Activated CD4-positive, alpha-beta T cell treated with anti-CD3 and anti-CD28 coated beads, Interleukin-2, amount 10 ng/mL, durations not matched to agents 24 days and 14 days (primary cell): ENCODE data around the gene CTSG. TPM values are rescaled to one million over a fixed set of nuclear protein-coding genes. Genes with fewer than 3 reads are reported as not detected.
"Not testable (repeated sequence)": the region's sequence is repeated elsewhere in the genome, so short reads cannot be mapped to it uniquely, and the experiment has no call there.

ENCODE experiments used
- DNase-seq: peaks from one replicate; pipeline ENCODE4 v3.0.0; 2022
- H3K27ac Mint-ChIP-seq: one replicate; pipeline ENCODE4 v1.8.0; 2022; ENCODE audit warnings: mild to moderate bottlenecking, mixed read lengths
- H3K27me3 Mint-ChIP-seq: one replicate; pipeline ENCODE4 v1.8.0; 2022; ENCODE audit warnings: mixed read lengths
- H3K36me3 Mint-ChIP-seq: one replicate; pipeline ENCODE4 v1.8.0; 2022; ENCODE audit warnings: low read depth, mild to moderate bottlenecking, mixed read lengths
- H3K4me1 Mint-ChIP-seq: one replicate; pipeline ENCODE4 v1.8.0; 2021; ENCODE audit warnings: mixed read lengths
- H3K4me3 Mint-ChIP-seq: one replicate; pipeline ENCODE4 v1.8.0; 2022; ENCODE audit warnings: mild to moderate bottlenecking, moderate library complexity, mixed read lengths
- H3K9me3 Mint-ChIP-seq: one replicate; pipeline ENCODE4 v1.8.0; 2021; ENCODE audit warnings: mixed read lengths
- intact Hi-C: fragments of 100-400 bp; cut with micrococcal nuclease; formaldehyde crosslinking; loops from one replicate; pipeline ENCODE4 v1.15.1; 2023
- total RNA-seq: library from RNA; stranded (reverse); gene quantifications from 2 replicates; pipeline ENCODE4 v1.2.3, GENCODE V29; 2022

The CTSG gene, protein sequence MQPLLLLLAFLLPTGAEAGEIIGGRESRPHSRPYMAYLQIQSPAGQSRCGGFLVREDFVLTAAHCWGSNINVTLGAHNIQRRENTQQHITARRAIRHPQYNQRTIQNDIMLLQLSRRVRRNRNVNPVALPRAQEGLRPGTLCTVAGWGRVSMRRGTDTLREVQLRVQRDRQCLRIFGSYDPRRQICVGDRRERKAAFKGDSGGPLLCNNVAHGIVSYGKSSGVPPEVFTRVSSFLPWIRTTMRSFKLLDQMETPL
- total RNA-seq = not detected in 2 replicates

DNA sequence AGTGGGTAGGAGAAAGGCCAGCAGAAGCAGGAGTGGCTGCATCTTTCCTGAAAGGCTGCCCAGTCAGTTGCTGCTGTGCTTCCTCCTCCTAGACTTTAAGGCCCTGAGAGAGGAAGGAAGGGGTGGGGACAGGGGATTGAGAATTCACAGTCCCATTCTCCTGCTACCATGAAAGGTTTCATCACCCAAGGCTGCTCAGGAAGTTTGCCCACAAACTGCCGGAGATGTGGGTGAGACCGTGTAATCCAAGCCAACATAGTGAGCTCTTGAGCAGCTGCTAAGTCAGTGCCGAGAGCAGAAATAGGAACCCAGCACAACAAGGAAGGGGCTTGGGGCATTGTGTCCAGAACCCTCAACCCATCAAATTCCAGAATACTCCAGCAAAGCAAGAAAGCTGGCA is at the start of gene CTSG:
CTSG (minus strand) TSS at position 69 of the 400 bp plus-strand sequence; CDS start at position 42, 27 bp downstream.
- Mint-ChIP-seq H3K4me3 (no peak within 1 kb of the TSS), H3K9me3 (no peaks in the 10 kb centered on the region), H3K27me3 (peaks cover 11% of the 10 kb centered on the region), H3K27ac (no peak within 1 kb of the TSS), H3K36me3 (no peaks in the 10 kb centered on the region), H3K4me1 (peaks cover 4% of the 10 kb centered on the region)
- no peak for DNase-seq
- intact Hi-C loops = no loop called here

DNA sequence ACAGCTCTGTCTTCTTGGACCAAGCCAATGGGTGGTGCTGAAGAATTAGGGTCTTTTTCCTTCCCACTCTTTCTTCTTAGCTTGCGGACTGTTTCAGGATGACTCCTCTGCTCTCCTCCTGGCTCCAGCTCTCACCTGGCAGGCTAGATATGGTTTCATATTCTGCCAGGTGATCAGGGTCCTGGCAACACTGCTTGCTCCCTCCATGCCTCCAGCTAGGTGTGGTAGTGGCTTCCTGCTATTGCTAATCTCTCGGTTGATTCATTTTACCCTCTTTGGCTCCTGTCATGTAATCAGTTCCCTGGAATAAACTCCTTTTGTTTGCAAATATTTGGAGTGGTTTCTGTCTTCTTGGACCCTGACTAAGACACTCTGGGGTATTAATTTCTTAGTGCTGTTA is 37.7 kb upstream of the CTSG start:
- Mint-ChIP-seq H3K4me1 (peaks cover 45% of the 10 kb centered on the region), H3K4me3 (no peak overlapping the region)

DNA sequence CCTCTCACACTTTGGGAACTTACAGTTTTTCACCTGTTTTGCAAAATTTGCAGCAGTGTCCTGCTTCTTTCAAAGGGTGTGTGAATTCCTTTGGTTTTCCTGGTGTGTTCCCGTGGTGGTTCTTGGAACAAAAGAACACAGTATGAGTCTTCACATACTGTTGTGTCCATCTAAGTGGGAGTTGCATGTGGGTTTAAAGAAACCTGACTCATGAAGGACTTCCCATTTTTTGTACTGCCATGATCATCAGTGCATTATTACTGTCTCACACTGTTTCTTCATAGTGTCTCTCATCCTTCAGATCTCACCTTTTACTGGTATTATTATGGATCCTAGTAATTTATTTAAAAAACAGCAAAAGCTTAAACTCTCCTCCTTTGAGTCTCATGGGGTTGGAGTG is 37.2 kb upstream of the CTSG start:
- Mint-ChIP-seq H3K27ac (peak overlapping the region; percentile 51), H3K27me3 (no peaks in the 10 kb centered on the region), H3K4me3 (no peak overlapping the region), H3K36me3 (no peaks in the 10 kb centered on the region), H3K4me1 (peaks cover 50% of the 10 kb centered on the region), H3K9me3 (peaks cover 6% of the 10 kb centered on the region)
- DNase-seq = no peak
- intact Hi-C loops = no loop called here

More for the DNA sequence above, 37.7 kb upstream of the CTSG start:
- H3K9me3 Mint-ChIP-seq = peaks cover 11% of the 10 kb centered on the region
- DNase-seq = no peak
- peaks cover 2% of the 10 kb centered on the region for H3K36me3 Mint-ChIP-seq
- no peak overlapping the region for H3K27ac Mint-ChIP-seq
- H3K27me3 Mint-ChIP-seq = peaks cover 1% of the 10 kb centered on the region
- intact Hi-C loops = no loop called here

DNA sequence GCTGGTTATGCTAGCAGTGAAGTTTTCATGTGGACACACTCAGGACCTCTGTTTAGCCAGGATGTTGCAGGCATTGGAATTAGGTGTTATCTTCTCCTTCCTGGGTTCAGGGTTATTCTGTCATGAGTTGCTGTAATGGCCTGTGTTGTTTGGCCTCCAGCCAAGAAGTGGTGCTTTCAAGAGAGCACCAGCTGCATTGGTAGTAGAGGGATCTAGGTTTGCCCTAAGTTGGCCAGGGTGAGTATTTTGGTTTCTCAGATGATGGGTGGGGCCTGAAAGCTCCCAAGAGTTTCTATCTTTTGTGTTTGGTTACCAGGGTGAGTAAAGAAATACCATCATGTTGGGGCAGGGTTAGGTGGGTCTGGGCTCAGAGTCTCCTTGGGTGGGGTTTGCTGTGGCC is 36.1 kb upstream of the CTSG start:
- Mint-ChIP-seq H3K4me3 (no peak overlapping the region), H3K4me1 (peaks cover 61% of the 10 kb centered on the region), H3K27me3 (no peaks in the 10 kb centered on the region), H3K36me3 (peaks cover 2% of the 10 kb centered on the region), H3K9me3 (peaks cover 3% of the 10 kb centered on the region), H3K27ac (no peak overlapping the region)
- peak; percentile 55 for DNase-seq
- intact Hi-C loops = no loop called here

DNA sequence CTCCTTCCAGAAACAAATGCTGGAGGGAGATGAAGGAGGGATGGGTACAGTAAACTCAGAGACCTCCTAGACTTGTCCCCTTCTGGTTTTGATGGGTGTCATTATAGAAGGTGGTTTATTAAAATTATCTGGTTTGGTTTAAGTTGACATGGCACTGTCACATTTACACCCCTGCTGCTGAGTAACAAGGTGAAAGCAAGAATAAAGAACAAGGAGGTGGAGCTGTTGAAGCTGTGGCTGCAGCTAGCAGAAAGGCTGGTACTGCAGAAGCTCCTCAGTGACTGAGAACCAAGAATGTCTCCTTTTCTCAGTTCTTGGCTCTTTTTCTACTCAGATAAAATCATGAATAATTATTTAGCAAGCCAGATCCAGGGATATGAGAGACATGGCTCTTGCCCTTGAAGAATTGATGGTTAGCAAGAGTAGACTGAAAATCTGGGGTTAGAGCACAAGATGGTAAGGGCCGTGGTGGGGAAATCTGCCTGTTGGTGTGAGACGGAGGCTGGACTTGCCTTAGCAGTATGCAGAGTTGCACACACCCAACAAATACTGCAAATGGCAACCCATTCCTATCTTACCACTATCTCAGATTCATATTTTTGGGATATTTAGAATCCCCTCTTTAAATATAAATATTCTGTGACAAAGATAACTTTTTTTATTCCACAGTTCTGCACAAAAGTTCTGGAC is 33.8 kb upstream of the CTSG start, which contains the start of gene GZMH:
GZMH (minus strand) TSS at position 31 of the 690 bp plus-strand sequence. CDS start 72 bp downstream, outside the sequence.
- DNase-seq = peak; percentile 65
- Mint-ChIP-seq H3K9me3 (peaks cover 3% of the 10 kb centered on the region), H3K36me3 (peaks cover 2% of the 10 kb centered on the region), H3K27me3 (no peaks in the 10 kb centered on the region), H3K27ac (peak within 1 kb of the TSS; percentile 79), H3K4me3 (peak within 1 kb of the TSS; percentile 67), H3K4me1 (peaks cover 80% of the 10 kb centered on the region)
- intact Hi-C loops = loop anchor here (1.0 kb wide), 2 partner anchors 25 to 70 kb away; partner anchors contain the start of gene GZMB

- H3K9me3 Mint-ChIP-seq = peaks cover 2% of the 10 kb centered on the region
- H3K4me1 Mint-ChIP-seq = peaks cover 70% of the 10 kb centered on the region
- no peaks in the 10 kb centered on the region for H3K27me3 Mint-ChIP-seq
- H3K36me3 Mint-ChIP-seq = peaks cover 2% of the 10 kb centered on the region
- peak; percentile 62 for DNase-seq
- H3K4me3 Mint-ChIP-seq = peak overlapping the region; percentile 78
- peak overlapping the region; percentile 91 for H3K27ac Mint-ChIP-seq
- intact Hi-C loops = no loop called here
Measured at GRCh38 chr14:24607635-24608514, 31.8 kb upstream of the CTSG start.

DNA sequence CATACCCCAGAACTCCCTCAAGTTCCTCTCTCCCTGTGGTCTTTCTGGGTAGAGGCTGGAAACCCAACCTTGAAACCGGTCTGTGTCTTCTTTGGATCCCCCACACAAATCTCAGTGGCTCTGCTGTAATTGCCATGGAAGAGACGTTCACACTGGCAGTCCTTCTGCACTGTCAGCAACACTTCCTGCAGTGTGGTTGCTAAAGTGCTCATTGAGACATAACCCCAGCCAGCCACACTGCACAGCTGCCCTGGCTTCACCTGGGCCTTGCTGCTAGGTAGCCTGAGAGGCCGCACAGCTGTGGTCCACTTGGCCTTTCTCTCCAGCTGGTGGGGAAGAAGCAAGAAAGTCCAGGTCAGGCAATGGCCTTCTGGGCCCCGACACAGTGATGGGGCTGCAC is 31.0 kb upstream of the CTSG start:
- H3K27ac Mint-ChIP-seq = peak overlapping the region; percentile 91
- peak; percentile 75 for DNase-seq
- intact Hi-C loops = no loop called here
- peaks cover 62% of the 10 kb centered on the region for H3K4me1 Mint-ChIP-seq
- H3K4me3 Mint-ChIP-seq = peak overlapping the region; percentile 78
- H3K9me3 Mint-ChIP-seq = no peaks in the 10 kb centered on the region
- peaks cover 2% of the 10 kb centered on the region for H3K36me3 Mint-ChIP-seq
- no peaks in the 10 kb centered on the region for H3K27me3 Mint-ChIP-seq

DNA sequence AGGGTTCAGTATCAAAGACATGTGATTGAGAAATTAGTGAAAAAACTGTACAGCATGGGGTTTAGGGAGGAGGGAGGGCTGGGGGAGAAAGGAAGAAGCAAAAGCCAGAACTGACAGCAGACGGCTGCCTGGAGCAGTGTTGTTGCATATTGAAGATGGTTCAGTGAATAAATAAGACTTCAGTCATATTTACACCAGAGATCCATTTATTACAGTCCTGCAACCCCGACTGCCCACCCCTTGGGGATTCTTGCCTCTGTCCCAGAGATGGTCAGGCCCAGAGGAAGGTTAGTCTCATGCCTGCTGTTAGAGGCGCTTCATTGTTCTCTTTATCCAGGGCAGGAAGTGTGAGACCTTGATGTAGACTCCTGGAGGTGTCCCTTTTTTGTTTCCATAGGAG is 30.2 kb upstream of the CTSG start:
- intact Hi-C loops = no loop called here
- peak overlapping the region; percentile 91 for H3K27ac Mint-ChIP-seq
- H3K36me3 Mint-ChIP-seq = peaks cover 2% of the 10 kb centered on the region
- H3K4me3 Mint-ChIP-seq = peak overlapping the region; percentile 78
- no peaks in the 10 kb centered on the region for H3K27me3 Mint-ChIP-seq
- H3K9me3 Mint-ChIP-seq = no peaks in the 10 kb centered on the region
- peak; percentile 61 for DNase-seq
- peaks cover 56% of the 10 kb centered on the region for H3K4me1 Mint-ChIP-seq

- H3K9me3 Mint-ChIP-seq = peaks cover 3% of the 10 kb centered on the region
Measured at GRCh38 chr14:24605435-24606190, 29.6 kb upstream of the CTSG start.

DNA sequence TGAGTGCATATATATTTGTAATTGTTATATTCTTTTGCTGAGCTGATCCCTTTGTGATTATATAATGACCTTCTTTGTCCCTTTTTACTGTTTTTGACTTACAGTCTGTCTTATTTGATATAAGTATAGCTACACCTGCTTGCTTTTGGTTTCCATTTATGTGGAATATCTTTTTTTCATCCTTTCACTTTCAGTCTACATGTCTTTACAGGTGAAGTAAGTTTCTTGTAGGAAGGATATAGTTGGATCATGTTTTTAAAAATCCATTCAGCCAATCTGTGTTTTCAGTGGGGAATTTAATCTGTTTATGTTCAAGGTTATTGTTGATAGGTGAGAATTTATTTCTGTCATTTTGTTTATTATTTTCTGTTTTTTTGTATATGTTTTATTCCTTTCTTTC is 21.4 kb upstream of the CTSG start:
- intact Hi-C loops = loop anchor here (5.0 kb wide), 1 partner anchor 35 kb away; the partner anchor contains the start of gene GZMB
- Mint-ChIP-seq H3K27me3 (peaks cover 12% of the 10 kb centered on the region), H3K9me3 (peaks cover 23% of the 10 kb centered on the region), H3K27ac (no peak overlapping the region), H3K36me3 (peaks cover 5% of the 10 kb centered on the region), H3K4me1 (peaks cover 10% of the 10 kb centered on the region), H3K4me3 (no peak overlapping the region)
- DNase-seq = no peak

More at GRCh38 chr14:24605435-24606190, 29.6 kb upstream of the CTSG start:
- H3K4me1 Mint-ChIP-seq = peaks cover 56% of the 10 kb centered on the region
- H3K27ac Mint-ChIP-seq = peak overlapping the region; percentile 91
- peak; percentile 93 for DNase-seq
- H3K4me3 Mint-ChIP-seq = peak overlapping the region; percentile 78
- no peaks in the 10 kb centered on the region for H3K27me3 Mint-ChIP-seq
- intact Hi-C loops = loop anchor here (1.0 kb wide), 2 partner anchors 69 to 74 kb away; no protein-coding TSS in a partner anchor
- H3K36me3 Mint-ChIP-seq = peaks cover 2% of the 10 kb centered on the region

DNA sequence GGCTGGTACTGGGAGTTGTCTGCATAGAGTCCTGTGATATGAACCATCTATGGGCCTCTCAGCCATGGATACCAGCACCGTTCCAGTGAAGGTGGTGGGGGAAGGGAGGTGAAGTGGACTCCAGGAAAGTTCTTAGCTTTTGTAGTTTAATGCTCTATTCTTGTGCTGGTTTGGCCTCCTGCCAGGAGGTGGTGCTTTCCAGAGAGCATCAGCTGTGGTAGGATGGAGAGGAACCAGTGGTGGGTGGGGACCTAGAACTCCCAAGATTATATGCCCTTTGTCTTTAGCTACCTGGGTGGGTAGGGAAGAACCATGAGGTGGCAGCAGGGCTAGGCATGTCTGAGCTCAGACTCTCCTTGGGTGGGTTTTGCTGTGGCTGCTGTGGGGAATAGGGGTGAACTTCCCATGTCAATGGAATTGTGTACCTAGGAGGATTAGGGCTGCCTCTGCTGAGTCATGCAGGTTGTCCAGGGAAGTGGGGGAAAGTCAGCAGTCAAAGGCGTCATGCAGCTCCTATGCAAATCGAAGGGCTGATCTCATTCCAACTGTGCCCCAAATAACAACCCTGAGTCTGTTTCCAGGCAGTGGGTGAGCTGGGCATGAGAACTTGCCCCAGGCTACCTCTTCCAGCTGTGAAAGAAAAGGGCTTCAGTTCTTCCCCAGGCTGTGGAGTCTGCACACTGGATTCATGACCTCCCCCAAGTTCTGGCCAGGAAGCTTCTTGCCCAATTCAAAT is 19.2 kb upstream of the CTSG start:
- H3K9me3 Mint-ChIP-seq = peaks cover 29% of the 10 kb centered on the region
- DNase-seq = no peak
- peak overlapping the region; percentile 11 for H3K27ac Mint-ChIP-seq
- no peak overlapping the region for H3K4me3 Mint-ChIP-seq
- intact Hi-C loops = loop anchor here (5.0 kb wide), 1 partner anchor 37 kb away; the partner anchor contains the start of gene GZMB
- H3K27me3 Mint-ChIP-seq = peaks cover 24% of the 10 kb centered on the region
- peaks cover 5% of the 10 kb centered on the region for H3K36me3 Mint-ChIP-seq
- H3K4me1 Mint-ChIP-seq = peaks cover 10% of the 10 kb centered on the region

DNA sequence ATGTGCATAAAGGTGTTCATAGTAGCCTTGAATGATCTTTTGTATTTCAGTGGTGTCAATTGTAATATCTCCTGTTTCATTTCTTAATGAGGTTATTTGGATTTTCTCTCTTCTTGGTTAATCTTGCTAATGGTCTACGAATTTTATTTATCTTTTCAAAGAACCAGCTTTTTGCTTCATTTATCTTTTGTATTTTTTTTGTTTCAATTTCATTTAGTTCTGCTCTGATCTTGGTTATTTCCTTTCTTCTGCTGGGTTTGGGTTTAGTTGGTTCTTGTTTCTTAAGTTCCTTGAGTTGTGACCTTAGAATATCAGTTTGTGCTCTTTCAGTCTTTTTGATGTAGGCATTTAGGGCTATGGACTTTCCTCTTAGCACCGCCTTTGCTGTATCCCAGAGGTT is 15.0 kb upstream of the CTSG start:
- intact Hi-C loops = not testable (repeated sequence)

More for the DNA sequence above, 15.0 kb upstream of the CTSG start:
- not testable (repeated sequence) for H3K4me3 Mint-ChIP-seq, DNase-seq, H3K27ac Mint-ChIP-seq, H3K4me1 Mint-ChIP-seq, H3K36me3 Mint-ChIP-seq
- Mint-ChIP-seq H3K27me3 (peaks cover 18% of the 10 kb centered on the region), H3K9me3 (peaks cover 24% of the 10 kb centered on the region)
